ENCODE results near the gene ZNF496. TPM values are rescaled to one million over a fixed set of nuclear protein-coding genes. Genes with fewer than 3 reads are reported as not detected.
"Not testable (repeated sequence)": the region's sequence is repeated elsewhere in the genome, so short reads cannot be mapped to it uniquely, and the experiment has no call there.

Gene ZNF496
- total and polyA plus RNA-seq, 9 of the 15 experiments (the other 6 are each of a cell fraction or from before 2014, with no cell fraction given): 4.3 to 54.0 (median 31.3) TPM

DNA sequence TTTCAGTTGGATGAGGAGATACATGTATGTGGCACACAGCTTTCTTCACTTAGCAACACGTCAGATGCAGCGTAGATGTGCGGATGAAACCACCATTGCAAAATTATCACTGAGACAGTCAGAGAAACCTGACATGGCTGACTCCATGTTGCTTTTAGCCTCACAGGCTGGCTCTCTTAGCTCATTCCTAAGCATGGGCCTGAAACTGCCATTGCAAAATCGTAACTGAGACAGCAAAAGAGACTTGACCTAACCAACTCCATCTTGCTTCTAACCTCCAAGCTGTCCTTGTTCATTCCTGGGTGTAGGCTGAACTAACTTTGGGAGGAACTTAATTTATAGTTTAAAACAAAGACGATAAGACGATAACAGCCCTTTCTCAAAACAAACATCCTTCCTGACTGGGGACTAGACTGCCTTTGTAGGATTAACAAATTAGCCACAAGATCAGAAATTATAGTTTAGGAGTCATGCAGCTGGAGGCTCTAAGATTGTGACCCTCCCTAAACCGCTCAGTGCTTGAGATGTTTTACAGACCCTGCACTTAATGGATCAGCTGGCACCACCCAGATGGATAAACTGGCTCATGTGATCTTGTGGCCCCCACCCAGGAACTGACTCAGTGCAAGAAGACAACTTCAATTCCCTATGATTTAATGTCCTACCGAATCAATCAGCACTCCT lies 43.1 kb upstream of the ZNF496 start (continued):
- TF ChIP-seq NR4A1 (CRISPR knock-in tag; IDR thresholded peaks at IDR 0.05): peak; percentile 95; the same call in 1 of the 2 replicates
- TF ChIP-seq NR4A1 (tag; IDR thresholded peaks at IDR 0.05): peak; percentile 98
- peak; percentile 96 for TF ChIP-seq HIVEP1 (CRISPR knock-in tag; IDR thresholded peaks at IDR 0.05)
- not testable (repeated sequence) for TF ChIP-seq ATF1 (CRISPR knock-in tag; IDR thresholded peaks at IDR 0.05); REST (IDR thresholded peaks at IDR 0.05; ENCODE audit: borderline replicate concordance)
- peak; percentile 27; the same call in 1 of the 2 replicates for TF ChIP-seq ATF1 (tag; IDR thresholded peaks at IDR 0.05)
- 0 out of 2 replicates have a peak, but pooled peaks have one; percentile 49 for TF ChIP-seq NFIX (CRISPR knock-in tag; IDR thresholded peaks at IDR 0.05; ENCODE audit: low read depth)
- peak; percentile 88 for TF ChIP-seq REST (CRISPR knock-in tag; IDR thresholded peaks at IDR 0.05; ENCODE audit: low read depth)
- peak; percentile 69; the same call in 1 of the 2 replicates for TF ChIP-seq ZSCAN32 (CRISPR knock-in tag; IDR thresholded peaks at IDR 0.05)
- peak; percentile 92 for TF ChIP-seq MEF2D (tag; conservative IDR thresholded peaks at IDR 0.05; ENCODE audit: low read depth)
- TF ChIP-seq ETV1 (tag; conservative IDR thresholded peaks at IDR 0.05; ENCODE audit: low read depth): peak; percentile 64
- peak in 1 of 2 experiments; percentile 48; a peak in 1 of 4 replicates for TF ChIP-seq FOXA3 (CRISPR knock-in tag; conservative IDR thresholded peaks at IDR 0.05 in 1 of 2, IDR thresholded peaks at IDR 0.05 in 1 of 2)
- TF ChIP-seq MECOM (CRISPR knock-in tag; IDR thresholded peaks at IDR 0.05): peak; percentile 94
- TF ChIP-seq, protein P1, sequence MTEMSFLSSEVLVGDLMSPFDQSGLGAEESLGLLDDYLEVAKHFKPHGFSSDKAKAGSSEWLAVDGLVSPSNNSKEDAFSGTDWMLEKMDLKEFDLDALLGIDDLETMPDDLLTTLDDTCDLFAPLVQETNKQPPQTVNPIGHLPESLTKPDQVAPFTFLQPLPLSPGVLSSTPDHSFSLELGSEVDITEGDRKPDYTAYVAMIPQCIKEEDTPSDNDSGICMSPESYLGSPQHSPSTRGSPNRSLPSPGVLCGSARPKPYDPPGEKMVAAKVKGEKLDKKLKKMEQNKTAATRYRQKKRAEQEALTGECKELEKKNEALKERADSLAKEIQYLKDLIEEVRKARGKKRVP (CRISPR knock-in tag; IDR thresholded peaks at IDR 0.05): peak; percentile 80
- TF ChIP-seq, protein P2, sequence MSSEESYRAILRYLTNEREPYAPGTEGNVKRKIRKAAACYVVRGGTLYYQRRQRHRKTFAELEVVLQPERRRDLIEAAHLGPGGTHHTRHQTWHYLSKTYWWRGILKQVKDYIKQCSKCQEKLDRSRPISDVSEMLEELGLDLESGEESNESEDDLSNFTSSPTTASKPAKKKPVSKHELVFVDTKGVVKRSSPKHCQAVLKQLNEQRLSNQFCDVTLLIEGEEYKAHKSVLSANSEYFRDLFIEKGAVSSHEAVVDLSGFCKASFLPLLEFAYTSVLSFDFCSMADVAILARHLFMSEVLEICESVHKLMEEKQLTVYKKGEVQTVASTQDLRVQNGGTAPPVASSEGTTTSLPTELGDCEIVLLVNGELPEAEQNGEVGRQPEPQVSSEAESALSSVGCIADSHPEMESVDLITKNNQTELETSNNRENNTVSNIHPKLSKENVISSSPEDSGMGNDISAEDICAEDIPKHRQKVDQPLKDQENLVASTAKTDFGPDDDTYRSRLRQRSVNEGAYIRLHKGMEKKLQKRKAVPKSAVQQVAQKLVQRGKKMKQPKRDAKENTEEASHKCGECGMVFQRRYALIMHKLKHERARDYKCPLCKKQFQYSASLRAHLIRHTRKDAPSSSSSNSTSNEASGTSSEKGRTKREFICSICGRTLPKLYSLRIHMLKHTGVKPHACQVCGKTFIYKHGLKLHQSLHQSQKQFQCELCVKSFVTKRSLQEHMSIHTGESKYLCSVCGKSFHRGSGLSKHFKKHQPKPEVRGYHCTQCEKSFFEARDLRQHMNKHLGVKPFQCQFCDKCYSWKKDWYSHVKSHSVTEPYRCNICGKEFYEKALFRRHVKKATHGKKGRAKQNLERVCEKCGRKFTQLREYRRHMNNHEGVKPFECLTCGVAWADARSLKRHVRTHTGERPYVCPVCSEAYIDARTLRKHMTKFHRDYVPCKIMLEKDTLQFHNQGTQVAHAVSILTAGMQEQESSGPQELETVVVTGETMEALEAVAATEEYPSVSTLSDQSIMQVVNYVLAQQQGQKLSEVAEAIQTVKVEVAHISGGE (CRISPR knock-in tag; IDR thresholded peaks at IDR 0.05): peak in 1 of 3 experiments; percentile 78; a peak in 2 of 6 replicates
